Ishikawa (cell line): Measurements from ENCODE around the gene FGD5.

ENCODE experiments used
- CEBPB ChIP-seq: IDR thresholded peaks from 2 replicates; pipeline ENCODE4 v1.6.1; 2012
- CREB1 ChIP-seq: IDR thresholded peaks from 2 replicates; pipeline ENCODE4 v1.6.1; 2012; ENCODE audit warnings: low read depth
- EGR1 ChIP-seq: IDR thresholded peaks from 2 replicates; pipeline ENCODE4 v1.6.1; 2012
- EP300 ChIP-seq: IDR thresholded peaks from 2 replicates; pipeline ENCODE4 v1.6.1; 2012; ENCODE audit warnings: borderline replicate concordance
- FOXM1 ChIP-seq: IDR thresholded peaks from 2 replicates; pipeline ENCODE4 v1.6.1; 2012; ENCODE audit warnings: low read depth, borderline replicate concordance
- NFIC ChIP-seq: IDR thresholded peaks from 2 replicates; pipeline ENCODE4 v1.6.1; 2012
- RAD21 ChIP-seq: IDR thresholded peaks from 2 replicates; pipeline ENCODE4 v1.6.1; 2012; ENCODE audit warnings: low read depth
- TAF1 ChIP-seq: IDR thresholded peaks from 2 replicates; pipeline ENCODE4 v1.6.1; 2012; ENCODE audit warnings: low read depth, mild to moderate bottlenecking
- TCF12 ChIP-seq: IDR thresholded peaks from 2 replicates; pipeline ENCODE4 v1.6.1; 2012; ENCODE audit warnings: low read depth
- TEAD4 ChIP-seq: IDR thresholded peaks from 2 replicates; pipeline ENCODE4 v1.6.1; 2012
- YY1 ChIP-seq: IDR thresholded peaks from 2 replicates; pipeline ENCODE4 v1.6.1; 2012; ENCODE audit warnings: low read depth
- ZBTB7A ChIP-seq: IDR thresholded peaks from 2 replicates; pipeline ENCODE4 v1.6.1; 2012; ENCODE audit warnings: low read depth
- TF ChIP-seq, protein P1 (sequence below): IDR thresholded peaks from 2 replicates; pipeline ENCODE4 v1.6.1; 2012; ENCODE audit warnings: low read depth, mild to moderate bottlenecking
- TF ChIP-seq, protein P2 (sequence below): IDR thresholded peaks from 2 replicates; pipeline ENCODE4 v1.6.1; 2012

Gene FGD5

GRCh38 chr3:14844386-14845170 is 25.8 kb downstream of the FGD5 start:
- TF ChIP-seq TCF12: no peak
- TF ChIP-seq EGR1: no peak

DNA sequence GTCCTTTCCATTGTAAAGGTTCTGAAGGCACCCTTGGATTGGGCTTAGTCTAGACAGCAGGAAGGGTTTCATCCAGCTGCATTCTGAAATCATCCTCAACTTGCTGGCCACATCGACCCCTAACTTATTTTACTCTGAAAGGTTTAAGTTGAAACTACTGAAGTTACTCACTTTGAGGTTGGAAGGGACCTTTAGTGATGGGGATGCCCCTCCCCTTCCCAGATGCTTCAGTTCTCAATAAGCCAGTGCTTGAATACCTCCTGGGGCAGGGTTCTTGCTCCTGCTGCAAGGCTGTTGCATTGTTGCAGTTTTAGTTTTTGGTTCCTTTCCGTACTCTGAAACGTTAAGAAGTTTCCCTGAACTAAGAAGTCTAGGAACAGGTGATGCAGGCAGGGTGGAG is 26.4 kb downstream of the FGD5 start:
- TF ChIP-seq FOXM1 (no peak), CEBPB (no peak), EGR1 (no peak), ZBTB7A (no peak)

DNA sequence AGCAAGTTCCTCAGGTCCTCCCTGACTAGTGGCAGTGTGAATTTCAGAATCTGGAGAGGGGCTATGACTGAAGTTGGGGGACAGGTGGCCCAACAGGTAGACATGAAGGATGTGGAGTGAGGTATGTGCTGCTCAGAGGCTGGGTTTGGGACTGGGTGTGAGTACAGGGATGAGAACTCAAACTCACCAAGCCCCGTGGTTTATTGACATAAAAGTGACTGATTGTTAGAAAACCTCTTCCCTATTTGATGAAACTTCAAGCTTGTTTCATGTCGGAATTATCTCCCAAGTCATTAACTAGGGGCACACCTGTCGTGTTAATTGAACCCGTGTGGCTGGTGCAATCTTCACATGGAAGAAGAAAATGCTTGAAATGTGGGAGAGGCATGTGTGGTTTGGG is 27.1 kb downstream of the FGD5 start:
- TF ChIP-seq YY1: no peak
- TF ChIP-seq TEAD4: no peak
- TF ChIP-seq RAD21: no peak
- no peak for TF ChIP-seq EGR1
- no peak for TF ChIP-seq FOXM1
- no peak for TF ChIP-seq ZBTB7A
- TF ChIP-seq TCF12: no peak
- TF ChIP-seq, protein P1, sequence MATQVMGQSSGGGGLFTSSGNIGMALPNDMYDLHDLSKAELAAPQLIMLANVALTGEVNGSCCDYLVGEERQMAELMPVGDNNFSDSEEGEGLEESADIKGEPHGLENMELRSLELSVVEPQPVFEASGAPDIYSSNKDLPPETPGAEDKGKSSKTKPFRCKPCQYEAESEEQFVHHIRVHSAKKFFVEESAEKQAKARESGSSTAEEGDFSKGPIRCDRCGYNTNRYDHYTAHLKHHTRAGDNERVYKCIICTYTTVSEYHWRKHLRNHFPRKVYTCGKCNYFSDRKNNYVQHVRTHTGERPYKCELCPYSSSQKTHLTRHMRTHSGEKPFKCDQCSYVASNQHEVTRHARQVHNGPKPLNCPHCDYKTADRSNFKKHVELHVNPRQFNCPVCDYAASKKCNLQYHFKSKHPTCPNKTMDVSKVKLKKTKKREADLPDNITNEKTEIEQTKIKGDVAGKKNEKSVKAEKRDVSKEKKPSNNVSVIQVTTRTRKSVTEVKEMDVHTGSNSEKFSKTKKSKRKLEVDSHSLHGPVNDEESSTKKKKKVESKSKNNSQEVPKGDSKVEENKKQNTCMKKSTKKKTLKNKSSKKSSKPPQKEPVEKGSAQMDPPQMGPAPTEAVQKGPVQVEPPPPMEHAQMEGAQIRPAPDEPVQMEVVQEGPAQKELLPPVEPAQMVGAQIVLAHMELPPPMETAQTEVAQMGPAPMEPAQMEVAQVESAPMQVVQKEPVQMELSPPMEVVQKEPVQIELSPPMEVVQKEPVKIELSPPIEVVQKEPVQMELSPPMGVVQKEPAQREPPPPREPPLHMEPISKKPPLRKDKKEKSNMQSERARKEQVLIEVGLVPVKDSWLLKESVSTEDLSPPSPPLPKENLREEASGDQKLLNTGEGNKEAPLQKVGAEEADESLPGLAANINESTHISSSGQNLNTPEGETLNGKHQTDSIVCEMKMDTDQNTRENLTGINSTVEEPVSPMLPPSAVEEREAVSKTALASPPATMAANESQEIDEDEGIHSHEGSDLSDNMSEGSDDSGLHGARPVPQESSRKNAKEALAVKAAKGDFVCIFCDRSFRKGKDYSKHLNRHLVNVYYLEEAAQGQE: no peak
- TF ChIP-seq CREB1: no peak

GRCh38 chr3:14846226-14846880 is 27.6 kb downstream of the FGD5 start:
- TF ChIP-seq TCF12: no peak
- TF ChIP-seq NFIC: no peak
- TF ChIP-seq CREB1: no peak
- TF ChIP-seq, protein P2, sequence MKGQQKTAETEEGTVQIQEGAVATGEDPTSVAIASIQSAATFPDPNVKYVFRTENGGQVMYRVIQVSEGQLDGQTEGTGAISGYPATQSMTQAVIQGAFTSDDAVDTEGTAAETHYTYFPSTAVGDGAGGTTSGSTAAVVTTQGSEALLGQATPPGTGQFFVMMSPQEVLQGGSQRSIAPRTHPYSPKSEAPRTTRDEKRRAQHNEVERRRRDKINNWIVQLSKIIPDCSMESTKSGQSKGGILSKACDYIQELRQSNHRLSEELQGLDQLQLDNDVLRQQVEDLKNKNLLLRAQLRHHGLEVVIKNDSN: no peak
- TF ChIP-seq RAD21: no peak

GRCh38 chr3:14847613-14848541 is 29.1 kb downstream of the FGD5 start:
- TF ChIP-seq, protein P2: no peak
- TF ChIP-seq EGR1 (no peak), TAF1 (no peak), TCF12 (no peak), EP300 (no peak), CEBPB (no peak)
- TF ChIP-seq, protein P1: no peak

GRCh38 chr3:14848906-14849305 is 30.1 kb downstream of the FGD5 start:
- TF ChIP-seq CEBPB: no peak
- no peak for TF ChIP-seq FOXM1
- no peak for TF ChIP-seq TCF12
- TF ChIP-seq, protein P1: no peak
- no peak for TF ChIP-seq EGR1
- TF ChIP-seq TEAD4: no peak
- no peak for TF ChIP-seq CREB1
